HG03135 (cell line): Measurements from ENCODE around the gene RAP1A.
"Not testable (repeated sequence)": the region's sequence is repeated elsewhere in the genome, so short reads cannot be mapped to it uniquely, and the experiment has no call there.

Experiments
- ATAC-seq: cut with Tn5 transposase; IDR thresholded peaks from one replicate; pipeline ENCODE4 v1.9.1; 2021; ENCODE audit warnings: mild to moderate bottlenecking, moderate library complexity; ENCODE audit not compliant: unreplicated experiment

Gene RAP1A

GRCh38 chr1:111660204-111661150, 40.9 kb downstream of the RAP1A start:
- no peak for ATAC-seq

- no peak for ATAC-seq
Measured at GRCh38 chr1:111664652-111665051, 45.1 kb downstream of the RAP1A start.

- ATAC-seq, result no peak
Measured at GRCh38 chr1:111665497-111665896, 45.9 kb downstream of the RAP1A start.

GRCh38 chr1:111666828-111667227, 47.2 kb downstream of the RAP1A start:
- ATAC-seq, result no peak

GRCh38 chr1:111669268-111669667, 49.7 kb downstream of the RAP1A start:
- no peak for ATAC-seq

- no peak for ATAC-seq
Measured at GRCh38 chr1:111671852-111672251, 52.3 kb downstream of the RAP1A start.

- ATAC-seq, result no peak
Measured at GRCh38 chr1:111672331-111672730, 52.7 kb downstream of the RAP1A start.

GRCh38 chr1:111677604-111678003, 58.0 kb downstream of the RAP1A start:
- ATAC-seq, result no peak

GRCh38 chr1:111679541-111679940, 60.0 kb downstream of the RAP1A start:
- ATAC-seq, result no peak

GRCh38 chr1:111680212-111680800, 60.7 kb downstream of the RAP1A start:
- not testable (repeated sequence) for ATAC-seq

- ATAC-seq, result not testable (repeated sequence)
Measured at GRCh38 chr1:111685293-111686153, 65.9 kb downstream of the RAP1A start.

GRCh38 chr1:111690306-111690617, 70.7 kb downstream of the RAP1A start:
- ATAC-seq, result no peak

- no peak for ATAC-seq
Measured at GRCh38 chr1:111691886-111692285, 72.3 kb downstream of the RAP1A start.

GRCh38 chr1:111695801-111696200, 76.2 kb downstream of the RAP1A start:
- ATAC-seq, result no peak

GRCh38 chr1:111696330-111696729, 76.7 kb downstream of the RAP1A start:
- no peak for ATAC-seq

- no peak for ATAC-seq
Measured at GRCh38 chr1:111699268-111699667, 79.7 kb downstream of the RAP1A start.

- no peak for ATAC-seq
Measured at GRCh38 chr1:111702504-111703050, 83.0 kb downstream of the RAP1A start.

GRCh38 chr1:111704240-111704639, 84.7 kb downstream of the RAP1A start:
- ATAC-seq, result no peak

- no peak for ATAC-seq
Measured at GRCh38 chr1:111704776-111705175, 85.2 kb downstream of the RAP1A start.

GRCh38 chr1:111705841-111706240, 86.3 kb downstream of the RAP1A start:
- no peak for ATAC-seq

GRCh38 chr1:111706921-111707320, 87.3 kb downstream of the RAP1A start:
- no peak for ATAC-seq
